HepG2 (cell line): ENCODE measurements around the gene ECHS1. TPM values are rescaled to one million over a fixed set of nuclear protein-coding genes. Genes with fewer than 3 reads are reported as not detected.

Experiments
- CAMTA2 ChIP-seq: sonication (generic); formaldehyde crosslinking; IDR thresholded peaks from 2 replicates; pipeline ENCODE4 v1.4.0; 2020; ENCODE audit warnings: mild to moderate bottlenecking, missing genetic modification reagents, borderline replicate concordance
- EZH2 ChIP-seq: conservative IDR thresholded peaks from 2 replicates; pipeline ENCODE4 v1.6.1; 2012; ENCODE audit warnings: mild to moderate bottlenecking, low read depth, low read length, moderate library complexity
- HOXA5 ChIP-seq: sonication (generic); formaldehyde crosslinking; IDR thresholded peaks from 2 replicates; pipeline ENCODE4 v1.4.0; 2020; ENCODE audit warnings: missing genetic modification reagents
- REST ChIP-seq, 2 experiments: IDR thresholded peaks; 2 replicates each; pipeline ENCODE4 v1.6.1; 2011 to 2012; ENCODE audit warnings: low read length in 2 of 2, borderline replicate concordance in 1 of 2, low read depth in 1 of 2, mild to moderate bottlenecking in 1 of 2, moderate library complexity in 1 of 2
- SATB2 ChIP-seq: sonication (generic); formaldehyde crosslinking; IDR thresholded peaks from 2 replicates; pipeline ENCODE4 v1.5.0; 2020; ENCODE audit warnings: missing genetic modification reagents
- SIN3B ChIP-seq: fragments of 150-350 bp; IDR thresholded peaks from 2 replicates; pipeline ENCODE4 v1.6.1; 2014; ENCODE audit warnings: low read length
- SOX13 ChIP-seq, 3 experiments: fragments of 450-650 bp in 1 of 3; sonication (generic) in 1 of 3; formaldehyde crosslinking in 1 of 3; IDR thresholded peaks in 2 of 3; conservative IDR thresholded peaks in 1 of 3; 2 replicates each; pipeline versions ENCODE4 v1.5.0 to v1.6.1; 2016 to 2020; ENCODE audit warnings: antibody characterized with exemption in 1 of 3, mild to moderate bottlenecking in 1 of 3, missing compliant biosample characterization in 1 of 3, missing genetic modification reagents in 1 of 3, moderate library complexity in 1 of 3
- TBX3 ChIP-seq: fragments of 450-650 bp; IDR thresholded peaks from 2 replicates; pipeline ENCODE4 v1.6.1; 2017; ENCODE audit warnings: antibody characterized with exemption, mild to moderate bottlenecking, inconsistent platforms, borderline replicate concordance
- UBTF ChIP-seq: sonication (generic); formaldehyde crosslinking; IDR thresholded peaks from 2 replicates; pipeline ENCODE4 v1.4.0; 2020; ENCODE audit warnings: mild to moderate bottlenecking, missing genetic modification reagents
- ZFY ChIP-seq: sonication (generic); formaldehyde crosslinking; IDR thresholded peaks from 2 replicates; pipeline ENCODE4 v1.4.0; 2020; ENCODE audit warnings: missing genetic modification reagents
- ZMYM2 ChIP-seq: sonication (generic); formaldehyde crosslinking; IDR thresholded peaks from 2 replicates; pipeline ENCODE4 v1.8.0; 2022; ENCODE audit warnings: mild to moderate bottlenecking, missing genetic modification reagents
- ZNF180 ChIP-seq: sonication (generic); formaldehyde crosslinking; IDR thresholded peaks from 2 replicates; pipeline ENCODE4 v1.4.0; 2020; ENCODE audit warnings: low read depth, missing genetic modification reagents, borderline replicate concordance
- ZNF256 ChIP-seq: sonication (generic); formaldehyde crosslinking; conservative IDR thresholded peaks from 2 replicates; pipeline ENCODE4 v1.4.0; 2020; ENCODE audit warnings: missing genetic modification reagents
- ZNF260 ChIP-seq: sonication (generic); formaldehyde crosslinking; IDR thresholded peaks from 2 replicates; pipeline ENCODE4 v1.4.0; 2020; ENCODE audit warnings: missing genetic modification reagents, low read depth, mild to moderate bottlenecking, borderline replicate concordance
- ZNF597 ChIP-seq: sonication (generic); formaldehyde crosslinking; IDR thresholded peaks from 2 replicates; pipeline ENCODE4 v1.5.0; 2020; ENCODE audit warnings: missing genetic modification reagents
- ZNF703 ChIP-seq: sonication (generic); formaldehyde crosslinking; IDR thresholded peaks from 2 replicates; pipeline ENCODE4 v1.5.1; 2020; ENCODE audit warnings: missing genetic modification reagents, mild to moderate bottlenecking, moderate library complexity, borderline replicate concordance
- ZNF772 ChIP-seq: sonication (generic); formaldehyde crosslinking; IDR thresholded peaks from 2 replicates; pipeline ENCODE4 v1.5.0; 2020; ENCODE audit warnings: mild to moderate bottlenecking, missing genetic modification reagents
- polyA plus RNA-seq, 8 experiments: library from polyadenylated mRNA; depleted of rRNA in 3 of 8; stranded (reverse) in 7 of 8; unstranded in 1 of 8; fragments of >200 nt; fragmentation: Illumina TruSeq in 4 of 8; extraction: Trizol in 4 of 8; gene quantifications; 2 replicates each; pipeline versions ENCODE4 v1.2.1 to v1.2.3, GENCODE V29; 2011 to 2016; ENCODE audit warnings: low read depth in 4 of 8, missing spikeins in 1 of 8, mixed read lengths in 1 of 8; ENCODE audit not compliant: insufficient read depth in 1 of 8
- total RNA-seq, 5 experiments: library from RNA; depleted of rRNA; stranded (reverse); fragments of >200 nt; fragmentation: Illumina TruSeq; extraction: Trizol; gene quantifications; 2 replicates each; pipeline ENCODE4 v1.2.3, GENCODE V29; 2016; ENCODE audit warnings: low read depth in 1 of 5
- TF ChIP-seq, protein P1 (sequence below): IDR thresholded peaks from 2 replicates; pipeline ENCODE4 v1.6.1; 2016
- TF ChIP-seq, protein P2 (sequence below): IDR thresholded peaks from 2 replicates; pipeline ENCODE4 v1.6.1; 2018; ENCODE audit warnings: missing genetic modification reagents

The ECHS1 gene
- total and polyA plus RNA-seq, 2 of the 13 experiments (the other 11 are each of a cell fraction or from before 2014, with no cell fraction given) = 32.7 to 195 TPM

- no peak for TF ChIP-seq ZNF180
- peak; percentile 46; the same call in 1 of the 2 replicates for TF ChIP-seq ZMYM2 (CRISPR knock-in tag)
- TF ChIP-seq ZNF256 (CRISPR knock-in tag) = no peak
- TF ChIP-seq SIN3B = no peak
- TF ChIP-seq ZNF772 (CRISPR knock-in tag) = no peak; the same call in 1 of the 2 replicates
- TF ChIP-seq, protein P1, sequence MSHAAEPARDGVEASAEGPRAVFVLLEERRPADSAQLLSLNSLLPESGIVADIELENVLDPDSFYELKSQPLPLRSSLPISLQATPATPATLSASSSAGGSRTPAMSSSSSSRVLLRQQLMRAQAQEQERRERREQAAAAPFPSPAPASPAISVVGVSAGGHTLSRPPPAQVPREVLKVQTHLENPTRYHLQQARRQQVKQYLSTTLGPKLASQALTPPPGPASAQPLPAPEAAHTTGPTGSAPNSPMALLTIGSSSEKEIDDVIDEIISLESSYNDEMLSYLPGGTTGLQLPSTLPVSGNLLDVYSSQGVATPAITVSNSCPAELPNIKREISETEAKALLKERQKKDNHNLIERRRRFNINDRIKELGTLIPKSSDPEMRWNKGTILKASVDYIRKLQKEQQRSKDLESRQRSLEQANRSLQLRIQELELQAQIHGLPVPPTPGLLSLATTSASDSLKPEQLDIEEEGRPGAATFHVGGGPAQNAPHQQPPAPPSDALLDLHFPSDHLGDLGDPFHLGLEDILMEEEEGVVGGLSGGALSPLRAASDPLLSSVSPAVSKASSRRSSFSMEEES (CRISPR knock-in tag) = no peak; the same call in 1 of the 2 replicates
- TF ChIP-seq ZFY (CRISPR knock-in tag) = peak; percentile 85
- TF ChIP-seq ZNF597 = no peak
- no peak for TF ChIP-seq REST (IDR thresholded peaks at IDR 0.05; ENCODE audit: borderline replicate concordance in 1 of 2, low read depth in 1 of 2, low read length in 2 of 2)
- TF ChIP-seq, protein P2, sequence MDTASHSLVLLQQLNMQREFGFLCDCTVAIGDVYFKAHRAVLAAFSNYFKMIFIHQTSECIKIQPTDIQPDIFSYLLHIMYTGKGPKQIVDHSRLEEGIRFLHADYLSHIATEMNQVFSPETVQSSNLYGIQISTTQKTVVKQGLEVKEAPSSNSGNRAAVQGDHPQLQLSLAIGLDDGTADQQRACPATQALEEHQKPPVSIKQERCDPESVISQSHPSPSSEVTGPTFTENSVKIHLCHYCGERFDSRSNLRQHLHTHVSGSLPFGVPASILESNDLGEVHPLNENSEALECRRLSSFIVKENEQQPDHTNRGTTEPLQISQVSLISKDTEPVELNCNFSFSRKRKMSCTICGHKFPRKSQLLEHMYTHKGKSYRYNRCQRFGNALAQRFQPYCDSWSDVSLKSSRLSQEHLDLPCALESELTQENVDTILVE (CRISPR knock-in tag) = no peak
- no peak for TF ChIP-seq CAMTA2 (CRISPR knock-in tag)
- TF ChIP-seq UBTF (CRISPR knock-in tag) = peak; percentile 86
- TF ChIP-seq SATB2 = no peak
- TF ChIP-seq ZNF703 (CRISPR knock-in tag) = no peak
- TF ChIP-seq SOX13 (IDR thresholded peaks at IDR 0.05) = no peak
- TF ChIP-seq SOX13 (CRISPR knock-in tag; conservative IDR thresholded peaks at IDR 0.05 in 1 of 2, IDR thresholded peaks at IDR 0.05 in 1 of 2) = no peak
- TF ChIP-seq TBX3 = no peak
- no peak for TF ChIP-seq EZH2
- TF ChIP-seq ZNF260 (CRISPR knock-in tag) = no peak
- no peak for TF ChIP-seq HOXA5
These were observed 14.8 kb downstream of the ECHS1 start (continued) for GRCh38 chr10:133358162-133358924.
